GM12874 (cell line): ENCODE measurements around the gene CHD9.

Experiments
- TF ChIP-seq, protein P1 (sequence below): IDR thresholded peaks from 2 replicates; pipeline ENCODE4 v1.5.1; 2011; ENCODE audit warnings: low read depth, mild to moderate bottlenecking, control low read depth, low read length, moderate library complexity; ENCODE audit not compliant: insufficient read depth

The CHD9 gene

DNA sequence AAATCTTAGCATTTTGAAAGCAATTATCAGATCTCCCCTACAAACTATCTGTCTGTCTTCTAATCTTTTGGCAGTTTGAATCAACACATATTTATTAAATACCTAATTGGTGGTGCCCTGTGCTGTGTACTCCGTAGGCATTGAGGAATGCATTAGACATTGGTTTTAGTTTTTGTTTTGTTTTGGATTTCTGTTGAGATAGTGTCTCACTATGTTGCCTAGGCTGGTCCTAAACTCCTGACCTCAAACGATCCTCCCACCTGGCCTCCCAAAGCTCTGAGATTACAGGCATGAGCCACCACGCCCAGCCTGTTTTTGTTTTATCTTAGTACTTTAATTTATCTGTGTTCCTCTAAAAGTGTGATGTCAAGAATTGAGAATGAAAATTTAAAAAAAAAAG, 254.7 kb downstream of the CHD9 start:
- TF ChIP-seq, protein P1, sequence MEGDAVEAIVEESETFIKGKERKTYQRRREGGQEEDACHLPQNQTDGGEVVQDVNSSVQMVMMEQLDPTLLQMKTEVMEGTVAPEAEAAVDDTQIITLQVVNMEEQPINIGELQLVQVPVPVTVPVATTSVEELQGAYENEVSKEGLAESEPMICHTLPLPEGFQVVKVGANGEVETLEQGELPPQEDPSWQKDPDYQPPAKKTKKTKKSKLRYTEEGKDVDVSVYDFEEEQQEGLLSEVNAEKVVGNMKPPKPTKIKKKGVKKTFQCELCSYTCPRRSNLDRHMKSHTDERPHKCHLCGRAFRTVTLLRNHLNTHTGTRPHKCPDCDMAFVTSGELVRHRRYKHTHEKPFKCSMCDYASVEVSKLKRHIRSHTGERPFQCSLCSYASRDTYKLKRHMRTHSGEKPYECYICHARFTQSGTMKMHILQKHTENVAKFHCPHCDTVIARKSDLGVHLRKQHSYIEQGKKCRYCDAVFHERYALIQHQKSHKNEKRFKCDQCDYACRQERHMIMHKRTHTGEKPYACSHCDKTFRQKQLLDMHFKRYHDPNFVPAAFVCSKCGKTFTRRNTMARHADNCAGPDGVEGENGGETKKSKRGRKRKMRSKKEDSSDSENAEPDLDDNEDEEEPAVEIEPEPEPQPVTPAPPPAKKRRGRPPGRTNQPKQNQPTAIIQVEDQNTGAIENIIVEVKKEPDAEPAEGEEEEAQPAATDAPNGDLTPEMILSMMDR: no peak

DNA sequence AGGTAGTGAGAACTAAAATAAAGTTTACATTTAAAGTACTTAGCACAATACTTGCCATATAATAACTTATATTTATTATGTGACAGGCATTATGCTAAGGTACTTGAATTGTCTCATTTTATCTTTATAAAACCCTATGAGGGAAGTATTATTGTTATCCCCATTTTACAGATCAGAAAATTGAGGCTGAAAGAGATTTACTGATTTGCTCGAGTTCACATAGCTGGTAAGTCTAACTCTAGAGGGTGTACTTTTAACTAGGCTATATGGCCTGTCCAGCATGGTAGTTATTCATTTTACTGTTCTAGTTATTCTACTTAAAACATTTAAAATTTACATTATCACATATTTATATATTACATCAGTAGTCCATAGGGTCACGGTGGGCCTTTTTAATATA, 266.2 kb downstream of the CHD9 start:
- TF ChIP-seq, protein P1: no peak

GRCh38 chr16:53323924-53324323, 269.1 kb downstream of the CHD9 start:
- TF ChIP-seq, protein P1: no peak

DNA sequence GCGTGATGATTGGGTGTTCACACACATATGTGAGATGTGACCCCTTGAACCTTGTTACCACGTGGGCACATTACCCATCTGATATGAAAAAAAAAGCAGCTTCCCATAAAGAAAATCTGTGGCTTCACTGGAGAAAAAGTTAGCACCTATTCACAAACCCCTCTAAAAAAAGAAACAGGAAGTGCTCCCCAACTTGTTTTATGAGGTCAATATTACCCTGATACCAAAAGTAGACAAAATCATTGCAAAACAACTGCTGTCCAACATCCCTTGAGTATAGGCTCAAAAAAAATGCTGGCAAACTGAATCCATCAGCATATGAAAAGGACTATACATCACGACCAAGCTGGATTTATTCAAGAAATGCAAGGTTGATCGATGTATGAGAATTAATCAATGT, 279.8 kb downstream of the CHD9 start:
- TF ChIP-seq, protein P1: no peak

DNA sequence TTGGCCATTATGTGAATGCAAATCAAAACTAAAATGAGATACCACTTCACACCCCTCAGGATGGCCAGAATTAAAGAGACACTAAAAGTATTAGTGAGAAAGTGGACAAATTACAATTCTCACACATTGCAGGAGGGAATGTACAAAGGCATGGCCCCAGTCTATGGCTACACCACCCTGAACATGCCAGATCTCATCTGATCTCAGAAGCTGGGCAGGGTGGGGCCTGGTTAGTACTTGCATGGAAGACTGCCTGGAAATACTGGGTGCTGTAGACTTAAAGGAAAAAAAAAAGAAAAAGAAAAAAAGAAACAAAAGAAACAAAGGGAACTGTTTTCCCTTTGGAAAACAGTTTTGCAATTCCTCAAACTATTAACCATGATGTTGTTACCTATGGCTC, 282.5 kb downstream of the CHD9 start:
- TF ChIP-seq, protein P1: no peak

DNA sequence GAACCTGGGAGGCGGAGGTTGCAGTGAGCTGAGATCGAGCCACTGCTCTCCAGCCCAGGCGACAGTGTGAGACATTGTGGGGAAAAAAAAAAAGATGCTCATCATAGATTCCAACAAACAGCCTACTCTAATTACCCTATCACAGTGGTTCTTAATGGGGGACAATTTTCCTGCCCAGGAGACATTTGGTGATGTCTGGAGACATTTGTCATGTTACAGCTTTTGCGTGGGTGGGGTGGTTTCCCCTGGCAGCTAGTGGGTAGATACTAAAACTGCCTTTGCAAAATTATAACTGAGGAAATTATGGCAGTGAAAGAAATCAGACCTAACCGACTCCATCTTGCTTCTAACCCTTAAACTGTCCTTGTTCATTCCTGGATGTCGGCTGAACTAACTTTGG, 287.0 kb downstream of the CHD9 start:
- TF ChIP-seq, protein P1: no peak

GRCh38 chr16:53355064-53355463, 300.3 kb downstream of the CHD9 start:
- TF ChIP-seq, protein P1: no peak

- TF ChIP-seq, protein P1: 0 out of 2 replicates have a peak, but pooled peaks have one; percentile 1
Measured at GRCh38 chr16:53356478-53357207, 301.9 kb downstream of the CHD9 start.
